AG09309 (cell line): ENCODE measurements around the gene CA11.
"Not testable (repeated sequence)": the region's sequence is repeated elsewhere in the genome, so short reads cannot be mapped to it uniquely, and the experiment has no call there.

Source experiments
- DNase-seq: peaks from one replicate; pipeline ENCODE4 v3.0.0-alpha.2; 2010; ENCODE audit warnings: low read depth
- H3K4me3 ChIP-seq: 2 replicates; pipeline ENCODE4 v1.5.1; 2011; ENCODE audit warnings: mild to moderate bottlenecking, low read depth, low read length, moderate library complexity; ENCODE audit not compliant: control insufficient read depth
- TF ChIP-seq, protein P1 (sequence below): IDR thresholded peaks from 2 replicates; pipeline ENCODE4 v1.5.1; 2011; ENCODE audit warnings: mild to moderate bottlenecking, low read depth, low read length, inconsistent platforms; ENCODE audit not compliant: insufficient read depth, control insufficient read depth; ENCODE audit errors: missing control alignments

Gene CA11

DNA sequence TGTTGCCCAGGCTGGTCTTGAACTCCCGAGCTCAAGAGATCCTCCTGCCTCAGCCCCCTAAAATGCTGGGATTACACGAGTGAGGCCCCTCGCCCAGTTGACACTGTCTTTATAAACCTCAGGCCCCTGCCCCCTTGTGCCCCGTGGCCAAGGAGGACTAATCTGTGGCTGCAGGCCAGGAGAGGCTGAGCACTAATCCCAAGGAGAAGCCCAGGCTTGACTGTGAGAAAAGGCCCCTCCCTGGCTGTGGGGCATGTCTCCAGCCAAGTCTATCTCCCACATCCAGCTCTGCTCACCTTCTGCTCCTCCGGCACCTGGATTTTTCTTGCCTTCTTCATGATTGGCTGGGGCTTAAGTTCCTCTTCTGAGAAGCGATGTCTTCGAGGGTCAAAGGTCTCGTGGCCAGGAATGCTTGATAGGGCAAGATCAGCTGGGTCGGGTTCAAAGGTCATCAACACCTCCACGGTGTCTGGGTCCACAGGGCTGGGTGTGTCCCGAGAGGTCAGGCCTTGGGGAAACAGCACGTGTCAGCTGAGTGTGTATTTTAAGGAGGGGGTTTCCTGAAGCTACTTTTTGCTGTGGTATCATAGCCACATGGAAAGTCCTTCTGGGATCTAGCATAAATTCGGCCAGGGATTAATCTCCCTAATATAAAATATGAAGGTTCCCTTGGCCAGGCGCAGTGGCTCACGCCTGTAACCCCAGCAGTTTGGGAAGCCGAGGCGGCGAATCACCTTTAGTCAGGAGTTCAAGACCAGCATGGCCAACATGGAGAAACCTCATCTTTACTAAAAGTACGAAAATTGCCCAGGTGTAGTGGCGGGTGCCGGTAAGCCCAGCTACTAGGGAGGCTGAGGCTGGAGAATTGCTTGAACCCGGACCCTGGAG is 12.6 kb downstream of the CA11 start:
- no peak for DNase-seq
- TF ChIP-seq, protein P1, sequence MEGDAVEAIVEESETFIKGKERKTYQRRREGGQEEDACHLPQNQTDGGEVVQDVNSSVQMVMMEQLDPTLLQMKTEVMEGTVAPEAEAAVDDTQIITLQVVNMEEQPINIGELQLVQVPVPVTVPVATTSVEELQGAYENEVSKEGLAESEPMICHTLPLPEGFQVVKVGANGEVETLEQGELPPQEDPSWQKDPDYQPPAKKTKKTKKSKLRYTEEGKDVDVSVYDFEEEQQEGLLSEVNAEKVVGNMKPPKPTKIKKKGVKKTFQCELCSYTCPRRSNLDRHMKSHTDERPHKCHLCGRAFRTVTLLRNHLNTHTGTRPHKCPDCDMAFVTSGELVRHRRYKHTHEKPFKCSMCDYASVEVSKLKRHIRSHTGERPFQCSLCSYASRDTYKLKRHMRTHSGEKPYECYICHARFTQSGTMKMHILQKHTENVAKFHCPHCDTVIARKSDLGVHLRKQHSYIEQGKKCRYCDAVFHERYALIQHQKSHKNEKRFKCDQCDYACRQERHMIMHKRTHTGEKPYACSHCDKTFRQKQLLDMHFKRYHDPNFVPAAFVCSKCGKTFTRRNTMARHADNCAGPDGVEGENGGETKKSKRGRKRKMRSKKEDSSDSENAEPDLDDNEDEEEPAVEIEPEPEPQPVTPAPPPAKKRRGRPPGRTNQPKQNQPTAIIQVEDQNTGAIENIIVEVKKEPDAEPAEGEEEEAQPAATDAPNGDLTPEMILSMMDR = no peak
- H3K4me3 ChIP-seq = no peak overlapping the region

GRCh38 chr19:48632692-48633147 is 13.3 kb downstream of the CA11 start:
- no peak for DNase-seq
- H3K4me3 ChIP-seq = no peak overlapping the region
- TF ChIP-seq, protein P1 = no peak

- not testable (repeated sequence) for DNase-seq
Observed at GRCh38 chr19:48632286-48632685, 13.7 kb downstream of the CA11 start.

GRCh38 chr19:48631225-48631624 is 14.8 kb downstream of the CA11 start:
- no peak for DNase-seq
- no peak overlapping the region for H3K4me3 ChIP-seq
- TF ChIP-seq, protein P1 = no peak

More at GRCh38 chr19:48632286-48632685, 13.7 kb downstream of the CA11 start:
- H3K4me3 ChIP-seq = not testable (repeated sequence)

DNA sequence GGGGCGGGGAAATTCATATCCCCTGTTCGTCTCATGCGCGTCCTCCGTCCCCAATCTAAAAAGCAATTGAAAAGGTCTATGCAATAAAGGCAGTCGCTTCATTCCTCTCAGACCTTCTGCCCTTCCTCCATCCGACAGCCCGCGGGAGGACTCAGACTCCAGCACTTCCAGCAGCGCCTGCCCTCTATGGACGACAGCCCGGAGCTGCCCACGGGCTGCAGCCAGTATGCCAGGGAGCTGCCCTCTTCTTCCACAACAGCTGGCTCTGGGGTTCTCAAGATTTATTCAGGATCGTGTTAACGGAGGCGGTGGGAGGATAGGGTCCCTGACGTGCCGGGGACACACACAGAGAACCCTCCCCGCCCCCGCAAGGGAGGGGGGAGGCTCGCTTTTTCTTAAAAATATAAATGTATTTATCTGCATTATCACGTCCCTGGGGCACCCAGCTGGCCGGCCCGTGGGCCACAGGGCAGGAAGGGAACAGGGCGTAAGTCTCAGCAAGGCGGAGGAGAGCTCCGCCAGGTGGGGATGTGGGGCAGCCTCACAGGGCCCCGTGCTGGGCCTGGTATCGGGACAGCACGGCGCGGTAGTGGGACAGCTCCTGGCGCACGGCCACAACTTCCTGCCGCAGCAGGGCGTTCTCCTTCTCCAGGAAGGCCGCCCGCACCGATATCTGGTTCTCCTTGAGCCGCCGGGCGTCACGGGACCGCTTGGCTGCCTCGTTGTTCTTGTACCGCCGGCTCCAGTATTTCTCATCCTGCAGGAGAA is 15.5 kb downstream of the CA11 start:
- DNase-seq = no peak
- TF ChIP-seq, protein P1 = no peak
- no peak overlapping the region for H3K4me3 ChIP-seq

DNA sequence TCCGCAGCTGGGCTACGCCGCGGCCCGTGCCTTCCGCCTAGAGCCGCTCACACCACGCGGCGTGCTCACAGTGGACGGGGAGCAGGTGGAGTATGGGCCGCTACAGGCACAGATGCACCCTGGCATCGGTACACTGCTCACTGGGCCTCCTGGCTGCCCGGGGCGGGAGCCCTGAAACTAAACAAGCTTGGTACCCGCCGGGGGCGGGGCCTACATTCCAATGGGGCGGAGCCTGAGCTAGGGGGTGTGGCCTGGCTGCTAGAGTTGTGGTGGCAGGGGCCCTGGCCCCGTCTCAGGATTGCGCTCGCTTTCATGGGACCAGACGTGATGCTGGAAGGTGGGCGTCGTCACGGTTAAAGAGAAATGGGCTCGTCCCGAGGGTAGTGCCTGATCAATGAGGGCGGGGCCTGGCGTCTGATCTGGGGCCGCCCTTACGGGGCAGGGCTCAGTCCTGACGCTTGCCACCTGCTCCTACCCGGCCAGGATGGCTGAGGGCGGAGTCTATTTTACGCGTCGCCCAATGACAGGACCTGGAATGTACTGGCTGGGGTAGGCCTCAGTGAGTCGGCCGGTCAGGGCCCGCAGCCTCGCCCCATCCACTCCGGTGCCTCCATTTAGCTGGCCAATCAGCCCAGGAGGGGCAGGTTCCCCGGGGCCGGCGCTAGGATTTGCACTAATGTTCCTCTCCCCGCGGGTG is 16.2 kb downstream of the CA11 start:
- TF ChIP-seq, protein P1 = no peak
- DNase-seq = no peak
- no peak overlapping the region for H3K4me3 ChIP-seq

- DNase-seq = no peak
- no peak overlapping the region for H3K4me3 ChIP-seq
- TF ChIP-seq, protein P1 = no peak
Observed at GRCh38 chr19:48629297-48629598, 16.7 kb downstream of the CA11 start.
